Measurements from ENCODE around the gene FEM1A. TPM values are rescaled to one million over a fixed set of nuclear protein-coding genes. Genes with fewer than 3 reads are reported as not detected.

FEM1A gene
- polyA plus RNA-seq, 1 of the 3 experiments (the other 2 are of a cell fraction): 4.8 TPM

DNA sequence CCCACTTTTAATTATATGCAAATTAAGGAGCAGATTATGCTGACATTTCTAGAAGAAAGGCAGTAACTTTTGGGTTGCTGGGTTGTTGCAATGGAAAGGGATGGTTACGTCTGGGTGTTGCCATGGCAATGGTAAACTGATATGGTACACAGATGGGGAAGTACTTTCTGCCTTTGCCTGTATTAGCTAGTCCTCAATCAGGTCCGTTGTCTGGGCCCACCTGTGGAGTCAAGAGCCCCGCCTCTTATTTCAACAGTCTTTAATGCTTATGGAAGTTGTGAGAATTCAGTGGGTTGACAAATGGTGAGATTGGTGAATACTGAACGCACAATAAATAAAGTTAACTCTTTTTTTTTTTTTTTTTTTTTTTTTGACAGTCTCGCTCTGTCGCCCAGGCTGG, 37.3 kb upstream of the FEM1A start:
- H3K27me3 ChIP-seq (ENCODE audit: insufficient read depth): no peaks in the 10 kb centered on the region; the same call in 1 of the 2 replicates
- CTCF ChIA-PET: interaction anchor here (1.0 kb wide), 1 partner anchor 37 kb away, joined by 3 read pairs; the partner anchor contains the start of gene FEM1A
- H2AFZ ChIP-seq (ENCODE audit: low read depth): no peak overlapping the region
- H3K27ac ChIP-seq (ENCODE audit: low read depth in 2 of 2, low read length in 1 of 2): no peak overlapping the region
- DNase-seq: no peak
- no peak for TF ChIP-seq TEAD4 (IDR thresholded peaks at IDR 0.05; ENCODE audit: borderline replicate concordance, insufficient read depth)
- no peak for TF ChIP-seq GABPA (IDR thresholded peaks at IDR 0.05; ENCODE audit: low read depth)
- TF ChIP-seq, protein P1, sequence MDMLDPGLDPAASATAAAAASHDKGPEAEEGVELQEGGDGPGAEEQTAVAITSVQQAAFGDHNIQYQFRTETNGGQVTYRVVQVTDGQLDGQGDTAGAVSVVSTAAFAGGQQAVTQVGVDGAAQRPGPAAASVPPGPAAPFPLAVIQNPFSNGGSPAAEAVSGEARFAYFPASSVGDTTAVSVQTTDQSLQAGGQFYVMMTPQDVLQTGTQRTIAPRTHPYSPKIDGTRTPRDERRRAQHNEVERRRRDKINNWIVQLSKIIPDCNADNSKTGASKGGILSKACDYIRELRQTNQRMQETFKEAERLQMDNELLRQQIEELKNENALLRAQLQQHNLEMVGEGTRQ (IDR thresholded peaks at IDR 0.05; ENCODE audit: borderline replicate concordance, low read depth, low read length): no peak
- no peak for TF ChIP-seq FOXJ3 (CRISPR knock-in tag; IDR thresholded peaks at IDR 0.05)
- TF ChIP-seq RAD21 (IDR thresholded peaks at IDR 0.05; ENCODE audit: low read length): no peak
- no peak for TF ChIP-seq FOXM1 (IDR thresholded peaks at IDR 0.05; ENCODE audit: low read depth)
- no peak for TF ChIP-seq SIN3A (IDR thresholded peaks at IDR 0.05; ENCODE audit: borderline replicate concordance, low read depth, low read length)
- no peak for TF ChIP-seq POLR2AphosphoS5 (IDR thresholded peaks at IDR 0.05; ENCODE audit: low read depth, low read length)
- TF ChIP-seq, protein P2, sequence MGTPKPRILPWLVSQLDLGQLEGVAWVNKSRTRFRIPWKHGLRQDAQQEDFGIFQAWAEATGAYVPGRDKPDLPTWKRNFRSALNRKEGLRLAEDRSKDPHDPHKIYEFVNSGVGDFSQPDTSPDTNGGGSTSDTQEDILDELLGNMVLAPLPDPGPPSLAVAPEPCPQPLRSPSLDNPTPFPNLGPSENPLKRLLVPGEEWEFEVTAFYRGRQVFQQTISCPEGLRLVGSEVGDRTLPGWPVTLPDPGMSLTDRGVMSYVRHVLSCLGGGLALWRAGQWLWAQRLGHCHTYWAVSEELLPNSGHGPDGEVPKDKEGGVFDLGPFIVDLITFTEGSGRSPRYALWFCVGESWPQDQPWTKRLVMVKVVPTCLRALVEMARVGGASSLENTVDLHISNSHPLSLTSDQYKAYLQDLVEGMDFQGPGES (IDR thresholded peaks at IDR 0.05; ENCODE audit: low read depth, low read length): no peak
- no peak for TF ChIP-seq ELF1 (IDR thresholded peaks at IDR 0.05)
- no peak for TF ChIP-seq EP300 (IDR thresholded peaks at IDR 0.05; ENCODE audit: borderline replicate concordance in 1 of 2, low read depth in 1 of 2, low read length in 1 of 2)
- no peak for TF ChIP-seq TAF1 (IDR thresholded peaks at IDR 0.05; ENCODE audit: borderline replicate concordance, low read depth, low read length)
- no peak for TF ChIP-seq NFIC (IDR thresholded peaks at IDR 0.05; ENCODE audit: borderline replicate concordance)
- TF ChIP-seq SMC3 (IDR thresholded peaks at IDR 0.05; ENCODE audit: low read depth, low read length): no peak
- TF ChIP-seq, protein P3, sequence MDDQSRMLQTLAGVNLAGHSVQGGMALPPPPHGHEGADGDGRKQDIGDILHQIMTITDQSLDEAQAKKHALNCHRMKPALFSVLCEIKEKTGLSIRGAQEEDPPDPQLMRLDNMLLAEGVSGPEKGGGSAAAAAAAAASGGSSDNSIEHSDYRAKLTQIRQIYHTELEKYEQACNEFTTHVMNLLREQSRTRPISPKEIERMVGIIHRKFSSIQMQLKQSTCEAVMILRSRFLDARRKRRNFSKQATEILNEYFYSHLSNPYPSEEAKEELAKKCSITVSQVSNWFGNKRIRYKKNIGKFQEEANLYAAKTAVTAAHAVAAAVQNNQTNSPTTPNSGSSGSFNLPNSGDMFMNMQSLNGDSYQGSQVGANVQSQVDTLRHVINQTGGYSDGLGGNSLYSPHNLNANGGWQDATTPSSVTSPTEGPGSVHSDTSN (IDR thresholded peaks at IDR 0.05): no peak
- TF ChIP-seq, protein P4, sequence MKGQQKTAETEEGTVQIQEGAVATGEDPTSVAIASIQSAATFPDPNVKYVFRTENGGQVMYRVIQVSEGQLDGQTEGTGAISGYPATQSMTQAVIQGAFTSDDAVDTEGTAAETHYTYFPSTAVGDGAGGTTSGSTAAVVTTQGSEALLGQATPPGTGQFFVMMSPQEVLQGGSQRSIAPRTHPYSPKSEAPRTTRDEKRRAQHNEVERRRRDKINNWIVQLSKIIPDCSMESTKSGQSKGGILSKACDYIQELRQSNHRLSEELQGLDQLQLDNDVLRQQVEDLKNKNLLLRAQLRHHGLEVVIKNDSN (IDR thresholded peaks at IDR 0.05; ENCODE audit: borderline replicate concordance, low read depth): no peak
- TF ChIP-seq YY1 (IDR thresholded peaks at IDR 0.05; ENCODE audit: low read depth): no peak
- no peak overlapping the region for H3K4me3 ChIP-seq (ENCODE audit: low read depth in 2 of 2, low read length in 1 of 2)
- 83% methylated on average over 6 of the region's 6 CpGs for WGBS (ENCODE audit: low lambda C conversion rate)
- H3F3A ChIP-seq (replicated peaks; ENCODE audit: insufficient read depth): no peaks in the 10 kb centered on the region
- no peaks in the 10 kb centered on the region for H3K36me3 ChIP-seq (replicated peaks in 1 of 2; ENCODE audit: control insufficient read depth in 1 of 2, insufficient read depth in 2 of 2, low read length in 1 of 2)
- H4K20me1 ChIP-seq (ENCODE audit: insufficient read depth): no peaks in the 10 kb centered on the region
- H3K4me1 ChIP-seq (ENCODE audit: control insufficient read depth in 1 of 2, insufficient read depth in 2 of 2, low read depth in 1 of 2, low read length in 1 of 2): peaks cover 0 to 5% of the 10 kb centered on the region in 2 experiments; a peak in 1 of 4 replicates
- POLR2A ChIA-PET: interaction anchor here (1.6 kb wide), 1 partner anchor 14 kb away, joined by 5 read pairs; no protein-coding TSS in a partner anchor
- H3K9me2 ChIP-seq: no peaks in the 10 kb centered on the region
- H3K9me3 ChIP-seq: no peaks in the 10 kb centered on the region
- H3K9ac ChIP-seq: no peak overlapping the region
- H3K4me2 ChIP-seq: no peak overlapping the region
- no peaks in the 10 kb centered on the region for H3K79me2 ChIP-seq (ENCODE audit: insufficient read depth)

All from SK-N-SH (cell line).